Measurements from ENCODE around the gene NRXN2.

The NRXN2 gene

GRCh38 chr11:64753019-64753379 lies 30.0 kb upstream of the NRXN2 start:
- H3K9me3 Mint-ChIP-seq: no peaks in the 10 kb centered on the region
- H3K27ac Mint-ChIP-seq: no peak overlapping the region

GRCh38 chr11:64752175-64752970 lies 29.4 kb upstream of the NRXN2 start:
- Mint-ChIP-seq H3K4me3 (no peak overlapping the region), H3K27ac (no peak overlapping the region), H3K9me3 (no peaks in the 10 kb centered on the region), H3K36me3 (ENCODE audit: low read depth) (peaks cover 25% of the 10 kb centered on the region), H3K27me3 (ENCODE audit: low read depth) (no peaks in the 10 kb centered on the region), H3K4me1 (ENCODE audit: low read depth) (peaks cover 13% of the 10 kb centered on the region)

More at GRCh38 chr11:64753019-64753379, 30.0 kb upstream of the NRXN2 start:
- Mint-ChIP-seq H3K27me3 (ENCODE audit: low read depth) (no peaks in the 10 kb centered on the region), H3K36me3 (ENCODE audit: low read depth) (peaks cover 25% of the 10 kb centered on the region), H3K4me3 (no peak overlapping the region), H3K4me1 (ENCODE audit: low read depth) (peaks cover 11% of the 10 kb centered on the region)

- no peaks in the 10 kb centered on the region for H3K27me3 Mint-ChIP-seq (ENCODE audit: low read depth)
- no peaks in the 10 kb centered on the region for H3K9me3 Mint-ChIP-seq
- H3K27ac Mint-ChIP-seq: no peak overlapping the region
- H3K36me3 Mint-ChIP-seq (ENCODE audit: low read depth): peaks cover 25% of the 10 kb centered on the region
- no peak overlapping the region for H3K4me3 Mint-ChIP-seq
- peaks cover 13% of the 10 kb centered on the region for H3K4me1 Mint-ChIP-seq (ENCODE audit: low read depth)
Observed at GRCh38 chr11:64751580-64751979, 28.6 kb upstream of the NRXN2 start.

- H3K4me3 Mint-ChIP-seq: no peak overlapping the region
- no peaks in the 10 kb centered on the region for H3K9me3 Mint-ChIP-seq
- H3K27me3 Mint-ChIP-seq (ENCODE audit: low read depth): no peaks in the 10 kb centered on the region
- H3K27ac Mint-ChIP-seq: no peak overlapping the region
- H3K4me1 Mint-ChIP-seq (ENCODE audit: low read depth): peaks cover 15% of the 10 kb centered on the region
- H3K36me3 Mint-ChIP-seq (ENCODE audit: low read depth): peaks cover 25% of the 10 kb centered on the region
Observed at GRCh38 chr11:64751136-64751535, 28.1 kb upstream of the NRXN2 start.

GRCh38 chr11:64750361-64751054 lies 27.5 kb upstream of the NRXN2 start:
- H3K4me1 Mint-ChIP-seq (ENCODE audit: low read depth): peaks cover 15% of the 10 kb centered on the region

GRCh38 chr11:64747961-64748665 lies 25.1 kb upstream of the NRXN2 start:
- H3K4me1 Mint-ChIP-seq (ENCODE audit: low read depth): peaks cover 25% of the 10 kb centered on the region
- no peaks in the 10 kb centered on the region for H3K9me3 Mint-ChIP-seq
- H3K27me3 Mint-ChIP-seq (ENCODE audit: low read depth): no peaks in the 10 kb centered on the region
- H3K4me3 Mint-ChIP-seq: no peak overlapping the region
- peaks cover 23% of the 10 kb centered on the region for H3K36me3 Mint-ChIP-seq (ENCODE audit: low read depth)
- peak overlapping the region; percentile 75 for H3K27ac Mint-ChIP-seq

More at GRCh38 chr11:64750361-64751054, 27.5 kb upstream of the NRXN2 start:
- peak overlapping the region; percentile 52 for H3K27ac Mint-ChIP-seq
- no peak overlapping the region for H3K4me3 Mint-ChIP-seq
- no peaks in the 10 kb centered on the region for H3K9me3 Mint-ChIP-seq
- H3K36me3 Mint-ChIP-seq (ENCODE audit: low read depth): peaks cover 25% of the 10 kb centered on the region
- H3K27me3 Mint-ChIP-seq (ENCODE audit: low read depth): no peaks in the 10 kb centered on the region

- Mint-ChIP-seq H3K4me1 (ENCODE audit: low read depth) (peaks cover 25% of the 10 kb centered on the region), H3K27me3 (ENCODE audit: low read depth) (no peaks in the 10 kb centered on the region), H3K27ac (peak overlapping the region; percentile 73), H3K9me3 (no peaks in the 10 kb centered on the region), H3K4me3 (peak overlapping the region; percentile 40), H3K36me3 (ENCODE audit: low read depth) (peaks cover 12% of the 10 kb centered on the region)
Observed at GRCh38 chr11:64746486-64746885, 23.5 kb upstream of the NRXN2 start.

GRCh38 chr11:64745521-64746328 lies 22.7 kb upstream of the NRXN2 start:
- peak overlapping the region; percentile 99 for H3K27ac Mint-ChIP-seq
- H3K4me1 Mint-ChIP-seq (ENCODE audit: low read depth): peaks cover 28% of the 10 kb centered on the region
- H3K4me3 Mint-ChIP-seq: peak overlapping the region; percentile 97

GRCh38 chr11:64745189-64745520 lies 22.2 kb upstream of the NRXN2 start:
- Mint-ChIP-seq H3K9me3 (no peaks in the 10 kb centered on the region), H3K27me3 (ENCODE audit: low read depth) (no peaks in the 10 kb centered on the region), H3K27ac (peak overlapping the region; percentile 99), H3K36me3 (ENCODE audit: low read depth) (peaks cover 14% of the 10 kb centered on the region), H3K4me3 (peak overlapping the region; percentile 97), H3K4me1 (ENCODE audit: low read depth) (peaks cover 28% of the 10 kb centered on the region)

More at GRCh38 chr11:64745521-64746328, 22.7 kb upstream of the NRXN2 start:
- Mint-ChIP-seq H3K36me3 (ENCODE audit: low read depth) (peaks cover 13% of the 10 kb centered on the region), H3K27me3 (ENCODE audit: low read depth) (no peaks in the 10 kb centered on the region), H3K9me3 (no peaks in the 10 kb centered on the region)

- no peaks in the 10 kb centered on the region for H3K9me3 Mint-ChIP-seq
- H3K4me1 Mint-ChIP-seq (ENCODE audit: low read depth): peaks cover 26% of the 10 kb centered on the region
- H3K27ac Mint-ChIP-seq: peak overlapping the region; percentile 99
- H3K36me3 Mint-ChIP-seq (ENCODE audit: low read depth): peaks cover 15% of the 10 kb centered on the region
- H3K27me3 Mint-ChIP-seq (ENCODE audit: low read depth): no peaks in the 10 kb centered on the region
- peak overlapping the region; percentile 97 for H3K4me3 Mint-ChIP-seq
Observed at GRCh38 chr11:64744544-64745188, 21.7 kb upstream of the NRXN2 start.

- peaks cover 21% of the 10 kb centered on the region for H3K36me3 Mint-ChIP-seq (ENCODE audit: low read depth)
- peak within 1 kb of the TSS; percentile 91 for H3K4me3 Mint-ChIP-seq
- no peaks in the 10 kb centered on the region for H3K27me3 Mint-ChIP-seq (ENCODE audit: low read depth)
- peaks cover 26% of the 10 kb centered on the region for H3K4me1 Mint-ChIP-seq (ENCODE audit: low read depth)
- H3K9me3 Mint-ChIP-seq: no peaks in the 10 kb centered on the region
- H3K27ac Mint-ChIP-seq: peak within 1 kb of the TSS; percentile 88
Observed at GRCh38 chr11:64743591-64744543, 20.9 kb upstream of the NRXN2 start, which contains the start of gene RASGRP2. TSS of gene RASGRP2 (minus strand) at chr11:64744142. CDS start at chr11:64742866, 1,276 bp downstream.

GRCh38 chr11:64742889-64743590 lies 20.0 kb upstream of the NRXN2 start:
- Mint-ChIP-seq H3K4me1 (ENCODE audit: low read depth) (peaks cover 24% of the 10 kb centered on the region), H3K27ac (no peak overlapping the region), H3K4me3 (no peak overlapping the region), H3K27me3 (ENCODE audit: low read depth) (no peaks in the 10 kb centered on the region), H3K36me3 (ENCODE audit: low read depth) (peaks cover 19% of the 10 kb centered on the region), H3K9me3 (no peaks in the 10 kb centered on the region)

Data from T-helper 1 cell treated with Interleukin-12 subunit alpha and Interleukin-12 subunit beta and Interleukin-4 antibody, amounts not matched to agents 30 μg/mL and 1 μg/mL, for 36 hours (primary cell).